ENCODE measurements around the gene TMEM40. TPM values are rescaled to one million over a fixed set of nuclear protein-coding genes. Genes with fewer than 3 reads are reported as not detected.
A peak's percentile ranks its signal among the peaks of the same experiment; 100 is the strongest.

TMEM40 gene
- total RNA-seq, 1 experiment from 2014 or later = 30.5 TPM

DNA sequence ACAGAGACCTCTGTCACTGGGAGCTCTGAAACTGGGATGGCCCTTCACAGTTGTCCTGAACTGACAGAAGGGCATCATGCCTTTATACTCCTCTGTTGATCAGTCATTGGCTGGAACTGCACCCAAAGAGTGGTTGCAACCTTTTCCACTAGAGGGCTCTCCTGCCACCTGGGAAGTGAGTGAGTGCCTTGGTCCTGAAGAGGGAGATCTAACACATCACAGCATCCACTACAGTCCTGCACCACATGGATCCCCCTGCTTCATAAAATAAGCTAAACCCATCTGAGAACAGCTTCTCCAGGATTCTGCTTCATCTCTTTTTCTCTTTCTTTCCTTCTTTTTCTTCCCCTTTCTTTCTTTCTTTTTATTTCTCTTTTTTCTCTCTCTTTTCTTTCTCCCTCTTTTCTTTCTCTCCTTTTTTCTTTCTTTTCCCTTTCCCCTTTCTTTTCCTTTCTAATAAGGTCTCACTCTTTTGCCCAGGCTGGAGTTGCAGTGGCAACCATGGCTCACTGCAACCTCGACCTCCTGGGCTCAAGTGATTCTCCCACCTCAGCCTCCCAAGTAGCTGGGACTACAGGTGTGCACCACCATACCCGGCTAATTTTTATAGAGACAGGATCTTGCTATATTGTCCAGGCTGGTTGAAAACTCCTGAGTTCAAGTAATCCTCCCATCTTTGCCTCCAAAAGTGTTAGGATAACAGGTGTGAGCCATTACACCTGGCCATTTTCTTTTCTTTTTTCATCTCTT lies 52.4 kb downstream of the TMEM40 start:
- no peak overlapping the region for H3K27ac ChIP-seq
- DNase-seq = peak; percentile 63 to 71
- peaks cover 17% of the 10 kb centered on the region for H3K4me1 ChIP-seq (replicated peaks; ENCODE audit: insufficient read depth)
- POLR2A ChIA-PET (ENCODE audit: unreplicated experiment) = no interaction called here
- H3K4me2 ChIP-seq = no peak overlapping the region
- CTCF ChIA-PET = interaction anchor here (0.5 to 0.7 kb wide), 4 partner anchors 42 to 185 kb away, joined by 3 to 5 read pairs (median 4); no protein-coding TSS in a partner anchor
- no peaks in the 10 kb centered on the region for H3K9me3 ChIP-seq (ENCODE audit: insufficient read depth, low read depth)
- no peaks in the 10 kb centered on the region for H3K27me3 ChIP-seq (ENCODE audit: insufficient read depth, low read depth)
- intact Hi-C loops (cut with micrococcal nuclease; ENCODE audit: unreplicated experiment) = loop anchor here (1.0 to 10.0 kb wide), 5 partner anchors 44 to 572 kb away; partner anchors contain the start of genes RAF1 and RPL32
- TF ChIP-seq, protein P1, sequence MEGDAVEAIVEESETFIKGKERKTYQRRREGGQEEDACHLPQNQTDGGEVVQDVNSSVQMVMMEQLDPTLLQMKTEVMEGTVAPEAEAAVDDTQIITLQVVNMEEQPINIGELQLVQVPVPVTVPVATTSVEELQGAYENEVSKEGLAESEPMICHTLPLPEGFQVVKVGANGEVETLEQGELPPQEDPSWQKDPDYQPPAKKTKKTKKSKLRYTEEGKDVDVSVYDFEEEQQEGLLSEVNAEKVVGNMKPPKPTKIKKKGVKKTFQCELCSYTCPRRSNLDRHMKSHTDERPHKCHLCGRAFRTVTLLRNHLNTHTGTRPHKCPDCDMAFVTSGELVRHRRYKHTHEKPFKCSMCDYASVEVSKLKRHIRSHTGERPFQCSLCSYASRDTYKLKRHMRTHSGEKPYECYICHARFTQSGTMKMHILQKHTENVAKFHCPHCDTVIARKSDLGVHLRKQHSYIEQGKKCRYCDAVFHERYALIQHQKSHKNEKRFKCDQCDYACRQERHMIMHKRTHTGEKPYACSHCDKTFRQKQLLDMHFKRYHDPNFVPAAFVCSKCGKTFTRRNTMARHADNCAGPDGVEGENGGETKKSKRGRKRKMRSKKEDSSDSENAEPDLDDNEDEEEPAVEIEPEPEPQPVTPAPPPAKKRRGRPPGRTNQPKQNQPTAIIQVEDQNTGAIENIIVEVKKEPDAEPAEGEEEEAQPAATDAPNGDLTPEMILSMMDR (conservative IDR thresholded peaks at IDR 0.05) = peak; percentile 85
- TF ChIP-seq EZH2 (IDR thresholded peaks at IDR 0.05; ENCODE audit: low read depth) = no peak
- no peak overlapping the region for H3K4me3 ChIP-seq
- no peaks in the 10 kb centered on the region for H3K79me2 ChIP-seq (ENCODE audit: low read depth)
- peaks cover 9% of the 10 kb centered on the region; the same call in 1 of the 2 replicates for H3F3A ChIP-seq (ENCODE audit: insufficient read depth, low read depth)
- no peaks in the 10 kb centered on the region for H3K36me3 ChIP-seq (ENCODE audit: low read depth)
- H2AFZ ChIP-seq = no peak overlapping the region
- BruUV-seq (replicated peaks) = no TSS peak
- H4K20me1 ChIP-seq (ENCODE audit: insufficient read depth) = no peaks in the 10 kb centered on the region
- no peaks in the 10 kb centered on the region for H3K9me2 ChIP-seq (ENCODE audit: insufficient read depth)

DNA sequence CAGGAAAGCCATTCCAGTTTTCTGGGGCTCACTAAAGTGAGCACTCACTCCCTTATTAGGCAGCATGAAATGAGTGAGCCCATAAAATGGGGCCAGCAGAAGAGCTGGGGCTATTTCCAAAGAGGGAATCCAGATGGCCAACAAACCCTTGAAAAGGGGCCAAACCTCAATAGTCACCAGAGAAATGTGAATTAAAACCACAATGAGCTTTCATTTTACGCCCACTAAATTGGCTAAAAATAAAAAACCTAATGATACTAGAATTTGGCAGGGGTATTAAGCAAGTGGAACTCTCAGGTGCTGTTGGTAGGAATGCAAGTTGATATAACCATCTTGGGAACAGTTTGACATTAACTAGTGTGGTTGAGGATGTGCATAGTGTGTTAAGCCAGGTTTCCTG lies 53.1 kb downstream of the TMEM40 start:
- Histone ChIP-seq H3F3A (ENCODE audit: insufficient read depth, low read depth) (peaks cover 9% of the 10 kb centered on the region; the same call in 1 of the 2 replicates), H3K79me2 (ENCODE audit: low read depth) (no peaks in the 10 kb centered on the region), H3K9me2 (ENCODE audit: insufficient read depth) (no peaks in the 10 kb centered on the region), H4K20me1 (ENCODE audit: insufficient read depth) (no peaks in the 10 kb centered on the region), H3K27ac (no peak overlapping the region), H3K9me3 (ENCODE audit: insufficient read depth, low read depth) (no peaks in the 10 kb centered on the region), H3K4me3 (no peak overlapping the region), H3K4me1 (replicated peaks; ENCODE audit: insufficient read depth) (peaks cover 21% of the 10 kb centered on the region), H3K4me2 (no peak overlapping the region), H3K27me3 (ENCODE audit: insufficient read depth, low read depth) (no peaks in the 10 kb centered on the region), H3K36me3 (ENCODE audit: low read depth) (no peaks in the 10 kb centered on the region), H2AFZ (no peak overlapping the region)
- ChIA-PET CTCF (interaction anchor here (0.7 kb wide), 1 partner anchor 49 kb away, joined by 4 read pairs; no protein-coding TSS in a partner anchor), POLR2A (ENCODE audit: unreplicated experiment) (no interaction called here)
- no peak for TF ChIP-seq EZH2 (IDR thresholded peaks at IDR 0.05; ENCODE audit: low read depth)
- TF ChIP-seq, protein P1 (conservative IDR thresholded peaks at IDR 0.05) = no peak
- no peak for DNase-seq
- no TSS peak for BruUV-seq (replicated peaks)
- intact Hi-C loops (cut with micrococcal nuclease; ENCODE audit: unreplicated experiment) = loop anchor here (1.0 to 10.0 kb wide), 5 partner anchors 44 to 571 kb away; partner anchors contain the start of genes RAF1 and RPL32

DNA sequence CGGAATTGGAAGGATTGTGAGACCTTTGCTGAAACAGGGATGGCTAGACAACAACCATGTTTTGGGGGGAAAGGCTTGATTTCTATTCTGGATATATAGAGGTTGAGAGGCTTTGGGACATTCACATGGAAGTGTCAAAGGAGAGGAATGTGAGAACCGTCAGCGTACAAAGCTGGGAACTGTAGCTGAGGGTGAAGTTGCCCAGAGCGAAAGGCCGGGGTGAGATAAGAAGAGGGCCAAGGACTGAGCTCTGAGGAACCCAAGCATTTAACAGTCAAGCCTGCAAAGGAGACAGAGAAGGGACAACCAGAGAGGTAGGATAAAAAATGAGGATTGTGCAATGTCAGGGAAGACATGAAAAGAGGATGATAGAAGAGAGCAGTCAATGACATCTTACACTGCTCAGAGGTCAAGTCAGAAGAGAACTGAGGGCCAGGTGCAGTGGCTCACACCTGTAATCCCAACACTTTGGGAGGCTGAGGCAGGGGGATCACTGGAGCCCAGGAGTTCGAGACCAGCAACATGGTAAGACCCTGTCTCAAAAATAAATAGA lies 53.6 kb downstream of the TMEM40 start:
- CTCF ChIA-PET = no interaction called here
- no peak overlapping the region for H2AFZ ChIP-seq
- peaks cover 21% of the 10 kb centered on the region for H3K4me1 ChIP-seq (replicated peaks; ENCODE audit: insufficient read depth)
- intact Hi-C loops (cut with micrococcal nuclease; ENCODE audit: unreplicated experiment) = loop anchor here (5.0 to 10.0 kb wide), 4 partner anchors 43 to 571 kb away; partner anchors contain the start of gene RAF1
- H3F3A ChIP-seq (ENCODE audit: insufficient read depth, low read depth) = peaks cover 9% of the 10 kb centered on the region; the same call in 1 of the 2 replicates
- POLR2A ChIA-PET (ENCODE audit: unreplicated experiment) = no interaction called here
- H3K4me3 ChIP-seq = no peak overlapping the region
- H3K36me3 ChIP-seq (ENCODE audit: low read depth) = no peaks in the 10 kb centered on the region
- TF ChIP-seq, protein P1 (conservative IDR thresholded peaks at IDR 0.05) = no peak
- no peak for TF ChIP-seq EZH2 (IDR thresholded peaks at IDR 0.05; ENCODE audit: low read depth)
- H3K4me2 ChIP-seq = no peak overlapping the region
- no peaks in the 10 kb centered on the region for H3K79me2 ChIP-seq (ENCODE audit: low read depth)
- H3K27ac ChIP-seq = no peak overlapping the region
- H4K20me1 ChIP-seq (ENCODE audit: insufficient read depth) = no peaks in the 10 kb centered on the region
- no peaks in the 10 kb centered on the region for H3K9me2 ChIP-seq (ENCODE audit: insufficient read depth)
- H3K27me3 ChIP-seq (ENCODE audit: insufficient read depth, low read depth) = no peaks in the 10 kb centered on the region
- no peaks in the 10 kb centered on the region for H3K9me3 ChIP-seq (ENCODE audit: insufficient read depth, low read depth)
- BruUV-seq (replicated peaks) = no TSS peak
- DNase-seq = no peak
